Measurements from ENCODE around the gene KLK11. TPM values are rescaled to one million over a fixed set of nuclear protein-coding genes. Genes with fewer than 3 reads are reported as not detected.

The KLK11 gene
- total and polyA plus RNA-seq, 4 donors: 0.07 to 0.25 TPM; not detected in 2

GRCh38 chr19:51003316-51003715 is 23.1 kb downstream of the KLK11 start:
- no peaks in the 10 kb centered on the region for H3K4me1 ChIP-seq (ENCODE audit: control insufficient read depth in 4 of 4, insufficient read depth in 4 of 4, low read length in 3 of 4)
- no peaks in the 10 kb centered on the region for H3K9me3 ChIP-seq (ENCODE audit: control insufficient read depth in 4 of 4, low read length in 3 of 4)
- H3K27me3 ChIP-seq (ENCODE audit: control insufficient read depth in 4 of 4, insufficient read depth in 4 of 4, low read length in 3 of 4): peaks cover 0 to 4% (median under 1%) of the 10 kb centered on the region in 4 donors
- no peaks in the 10 kb centered on the region for H3K36me3 ChIP-seq (ENCODE audit: control insufficient read depth in 4 of 4, insufficient read depth in 3 of 4, low read depth in 1 of 4, low read length in 3 of 4)
- TF ChIP-seq FOXA2 (IDR thresholded peaks at IDR 0.05) (no peak), HNF4A (conservative IDR thresholded peaks at IDR 0.05) (no peak), FOXA1 (IDR thresholded peaks at IDR 0.05) (no peak), ZBTB33 (IDR thresholded peaks at IDR 0.05) (no peak)
- H3K4me3 ChIP-seq (ENCODE audit: low read depth in 1 of 3, low read length in 3 of 3): no peak overlapping the region
- 77% methylated on average over 7 of the region's 7 CpGs for WGBS
- no peak overlapping the region for H3K9ac ChIP-seq (ENCODE audit: low read depth in 1 of 2, low read length in 2 of 2)
- DNase-seq (ENCODE audit: low spot score): no peak
- no peak overlapping the region for H3K27ac ChIP-seq (ENCODE audit: low read depth in 1 of 2, low read length in 2 of 2)

- H3K27ac ChIP-seq (ENCODE audit: low read depth in 1 of 2, low read length in 2 of 2): no peak overlapping the region
- no peaks in the 10 kb centered on the region for H3K36me3 ChIP-seq (ENCODE audit: control insufficient read depth in 4 of 4, insufficient read depth in 3 of 4, low read depth in 1 of 4, low read length in 3 of 4)
- H3K27me3 ChIP-seq (ENCODE audit: control insufficient read depth in 4 of 4, insufficient read depth in 4 of 4, low read length in 3 of 4): peaks cover 0 to 4% (median under 1%) of the 10 kb centered on the region in 4 donors
- no peak overlapping the region for H3K4me3 ChIP-seq (ENCODE audit: low read depth in 1 of 3, low read length in 3 of 3)
- H3K4me1 ChIP-seq (ENCODE audit: control insufficient read depth in 4 of 4, insufficient read depth in 4 of 4, low read length in 3 of 4): no peaks in the 10 kb centered on the region
- no peak for DNase-seq (ENCODE audit: low spot score)
- H3K9ac ChIP-seq (ENCODE audit: low read depth in 1 of 2, low read length in 2 of 2): no peak overlapping the region
- TF ChIP-seq ATF3 (IDR thresholded peaks at IDR 0.05) (no peak), SP1 (IDR thresholded peaks at IDR 0.05) (no peak), REST (IDR thresholded peaks at IDR 0.05) (no peak), TAF1 (conservative IDR thresholded peaks at IDR 0.05) (no peak), RAD21 (IDR thresholded peaks at IDR 0.05) (no peak), FOXA1 (IDR thresholded peaks at IDR 0.05) (no peak), MAX (IDR thresholded peaks at IDR 0.05) (no peak), RXRA (IDR thresholded peaks at IDR 0.05) (no peak)
- no peaks in the 10 kb centered on the region for H3K9me3 ChIP-seq (ENCODE audit: control insufficient read depth in 4 of 4, low read length in 3 of 4)
- 63% methylated on average over 42 of the region's 42 CpGs for WGBS
These were observed 23.7 kb downstream of the KLK11 start for GRCh38 chr19:51002542-51003311.

- no peaks in the 10 kb centered on the region for H3K4me1 ChIP-seq (ENCODE audit: control insufficient read depth in 4 of 4, insufficient read depth in 4 of 4, low read length in 3 of 4)
- no peak overlapping the region for H3K9ac ChIP-seq (ENCODE audit: low read depth in 1 of 2, low read length in 2 of 2)
- WGBS: 54% methylated on average over 12 of the region's 12 CpGs
- no peaks in the 10 kb centered on the region for H3K9me3 ChIP-seq (ENCODE audit: control insufficient read depth in 4 of 4, low read length in 3 of 4)
- TF ChIP-seq GABPA (IDR thresholded peaks at IDR 0.05 in 1 of 2, conservative IDR thresholded peaks at IDR 0.05 in 1 of 2) (no peak), RXRA (IDR thresholded peaks at IDR 0.05) (no peak)
- H3K36me3 ChIP-seq (ENCODE audit: control insufficient read depth in 4 of 4, insufficient read depth in 3 of 4, low read depth in 1 of 4, low read length in 3 of 4): no peaks in the 10 kb centered on the region
- DNase-seq (ENCODE audit: low spot score): no peak
- H3K4me3 ChIP-seq (ENCODE audit: low read depth in 1 of 3, low read length in 3 of 3): no peak overlapping the region
- H3K27ac ChIP-seq (ENCODE audit: low read depth in 1 of 2, low read length in 2 of 2): no peak overlapping the region
- peaks cover 0 to 4% (median under 1%) of the 10 kb centered on the region in 4 donors for H3K27me3 ChIP-seq (ENCODE audit: control insufficient read depth in 4 of 4, insufficient read depth in 4 of 4, low read length in 3 of 4)
These were observed 24.3 kb downstream of the KLK11 start for GRCh38 chr19:51002089-51002532.

All from liver (tissue), 9 donors.